SU-DHL-6 (cell line): ENCODE results near the gene SELE.

ENCODE experiments used
- CTCF ChIP-seq: fragments of 200-600 bp; sonication (generic); IDR thresholded peaks from one replicate; pipeline ENCODE4 v1.5.1; 2017; ENCODE audit warnings: antibody characterized with exemption, mild to moderate bottlenecking, low read length, moderate library complexity; ENCODE audit not compliant: insufficient read depth, poor library complexity, severe bottlenecking
- EZH2phosphoT487 ChIP-seq: fragments of 200-600 bp; sonication (generic), shearing (Covaris generic); conservative IDR thresholded peaks from 2 replicates; pipeline ENCODE4 v1.6.1; 2018; ENCODE audit warnings: mild to moderate bottlenecking, antibody characterized with exemption, low read length, moderate library complexity, mixed read lengths

- TF ChIP-seq CTCF = no peak
- no peak for TF ChIP-seq EZH2phosphoT487
Observed at GRCh38 chr1:169731446-169731845, 2.4 kb downstream of the SELE start.
